SK-N-SH (cell line): ENCODE data around the gene FAM78B. TPM values are rescaled to one million over a fixed set of nuclear protein-coding genes. Genes with fewer than 3 reads are reported as not detected.

Experiments used
- CTCF ChIA-PET: fragments of 300-600, 350-600 bp; formaldehyde crosslinking; extraction: SDS; loops from one replicate; lab custom pipeline; 2021; lab: Yijun Ruan, JAX
- POLR2A ChIA-PET: fragments of 350-600 bp; sonication (Branson Sonifier 250); formaldehyde crosslinking; extraction: SDS; loops from one replicate; lab custom pipeline; 2020; ENCODE audit warnings: antibody characterized with exemption, inconsistent platforms; lab: Yijun Ruan, JAX
- DNase-seq: peaks from one replicate; pipeline ENCODE4 v3.0.0; 2012
- H2AFZ ChIP-seq: fragments of 200-600 bp; sonication (generic); 2 replicates; pipeline ENCODE4 v1.8.1; 2016; ENCODE audit warnings: antibody characterized with exemption, mild to moderate bottlenecking, low read depth
- H3F3A ChIP-seq: fragments of 200-600 bp; sonication (generic); replicated peaks from 2 replicates; pipeline ENCODE3; 2016; ENCODE audit warnings: antibody characterized with exemption, mild to moderate bottlenecking; ENCODE audit not compliant: insufficient read depth
- H3K27ac ChIP-seq, 2 experiments: fragments of 200-500 bp in 1 of 2; fragments of 200-600 bp in 1 of 2; sonication (Bioruptor generic) in 1 of 2; sonication (generic), shearing (Covaris generic) in 1 of 2; 2 replicates each; pipeline versions ENCODE4 v1.5.1 to v1.6.1; 2014 to 2016; ENCODE audit warnings: low read depth in 2 of 2, inconsistent platforms in 1 of 2, low read length in 1 of 2, mild to moderate bottlenecking in 1 of 2, mixed read lengths in 1 of 2
- H3K27me3 ChIP-seq: fragments of 200-600 bp; sonication (generic), shearing (Covaris generic); 2 replicates; pipeline ENCODE4 v1.6.1; 2016; ENCODE audit warnings: mixed run types; ENCODE audit not compliant: insufficient read depth
- H3K36me3 ChIP-seq, 2 experiments: fragments of 200-500 bp in 1 of 2; fragments of 200-600 bp in 1 of 2; sonication (Bioruptor generic) in 1 of 2; sonication (generic) in 1 of 2; replicated peaks in 1 of 2; 2 replicates each; pipeline versions ENCODE3 to v1.5.1; 2014 to 2016; ENCODE audit warnings: low read length in 1 of 2, mild to moderate bottlenecking in 1 of 2; ENCODE audit not compliant: insufficient read depth in 2 of 2, control insufficient read depth in 1 of 2
- H3K4me1 ChIP-seq, 2 experiments: fragments of 200-500 bp in 1 of 2; fragments of 200-600 bp in 1 of 2; sonication (Bioruptor generic) in 1 of 2; sonication (generic), shearing (Covaris generic) in 1 of 2; 2 replicates each; pipeline versions ENCODE4 v1.5.1 to v1.6.1; 2014 to 2016; ENCODE audit warnings: low read depth in 1 of 2, low read length in 1 of 2, mixed run types in 1 of 2; ENCODE audit not compliant: insufficient read depth in 2 of 2, control insufficient read depth in 1 of 2
- H3K4me2 ChIP-seq: fragments of 200-600 bp; sonication (generic), shearing (Covaris generic); 2 replicates; pipeline ENCODE4 v1.6.1; 2017; ENCODE audit warnings: mixed run types
- H3K4me3 ChIP-seq, 2 experiments: fragments of 200-500 bp in 1 of 2; fragments of 200-600 bp in 1 of 2; sonication (Bioruptor generic) in 1 of 2; sonication (generic), shearing (Covaris generic) in 1 of 2; 2 replicates each; pipeline versions ENCODE4 v1.5.1 to v1.8.1; 2014 to 2016; ENCODE audit warnings: low read depth in 2 of 2, inconsistent platforms in 1 of 2, low read length in 1 of 2, mild to moderate bottlenecking in 1 of 2, mixed read lengths in 1 of 2, moderate library complexity in 1 of 2
- H3K79me2 ChIP-seq: fragments of 200-600 bp; sonication (generic); 2 replicates; pipeline ENCODE4 v1.8.1; 2017; ENCODE audit warnings: mild to moderate bottlenecking; ENCODE audit not compliant: insufficient read depth
- H3K9ac ChIP-seq: fragments of 200-600 bp; sonication (generic); 2 replicates; pipeline ENCODE4 v1.6.1; 2017; ENCODE audit warnings: mixed run types
- H3K9me2 ChIP-seq: fragments of 200-600 bp; sonication (generic); 2 replicates; pipeline ENCODE4 v1.6.1; 2017; ENCODE audit warnings: mixed run types
- H3K9me3 ChIP-seq: fragments of 200-600 bp; sonication (generic); 2 replicates; pipeline ENCODE4 v1.6.1; 2017; ENCODE audit warnings: mixed run types, mild to moderate bottlenecking, moderate library complexity
- H4K20me1 ChIP-seq: fragments of 200-600 bp; sonication (generic); 2 replicates; pipeline ENCODE4 v1.6.1; 2017; ENCODE audit warnings: mild to moderate bottlenecking, mixed run types; ENCODE audit not compliant: insufficient read depth
- CHD2 ChIP-seq: fragments of 150-350 bp; IDR thresholded peaks from 2 replicates; pipeline ENCODE4 v1.6.1; 2018; ENCODE audit warnings: low read length; ENCODE audit not compliant: partially characterized antibody
- EZH2phosphoT487 ChIP-seq: fragments of 200-600 bp; sonication (generic); IDR thresholded peaks from 2 replicates; pipeline ENCODE4 v1.6.1; 2017; ENCODE audit warnings: low read depth, mixed run types, mild to moderate bottlenecking, antibody characterized with exemption, moderate library complexity, borderline replicate concordance
- GATA2 ChIP-seq: sonication (generic); formaldehyde crosslinking; IDR thresholded peaks from 2 replicates; pipeline ENCODE4 v1.5.0; 2020; ENCODE audit warnings: mild to moderate bottlenecking, missing genetic modification reagents
- IRF3 ChIP-seq: fragments of 150-350 bp; IDR thresholded peaks from 2 replicates; pipeline ENCODE4 v1.6.1; 2016; ENCODE audit warnings: mild to moderate bottlenecking, low read depth, low read length
- MEF2A ChIP-seq: IDR thresholded peaks from 2 replicates; pipeline ENCODE4 v1.4.0; 2012; ENCODE audit warnings: low read depth, borderline replicate concordance
- PBX3 ChIP-seq: IDR thresholded peaks from 2 replicates; pipeline ENCODE4; 2012
- POLR2AphosphoS5 ChIP-seq: IDR thresholded peaks from 2 replicates; pipeline ENCODE4 v1.6.1; 2012; ENCODE audit warnings: low read depth, low read length
- RCOR1 ChIP-seq: fragments of 150-350 bp; IDR thresholded peaks from 2 replicates; pipeline ENCODE4 v1.6.1; 2017; ENCODE audit warnings: antibody characterized with exemption, low read length
- REST ChIP-seq: IDR thresholded peaks from 2 replicates; pipeline ENCODE4 v1.6.1; 2012; ENCODE audit warnings: mild to moderate bottlenecking, low read depth, low read length, moderate library complexity
- RXRA ChIP-seq: IDR thresholded peaks from 2 replicates; pipeline ENCODE4 v1.4.0; 2012; ENCODE audit warnings: low read depth, mild to moderate bottlenecking, borderline replicate concordance
- SMC3 ChIP-seq: IDR thresholded peaks from 2 replicates; pipeline ENCODE4 v1.6.1; 2012; ENCODE audit warnings: low read depth, low read length, improper control_type of control experiment
- YY1 ChIP-seq: IDR thresholded peaks from 2 replicates; pipeline ENCODE4 v1.4.0; 2012; ENCODE audit warnings: low read depth, mild to moderate bottlenecking
- ZBTB33 ChIP-seq: IDR thresholded peaks from 2 replicates; pipeline ENCODE4 v1.4.0; 2012; ENCODE audit warnings: low read depth, borderline replicate concordance
- WGBS: methylation state at CpG from one replicate; pipeline ENCODE4 v1.1.6; 2017; ENCODE audit warnings: low lambda C conversion rate; 5-methylcytosine and 5-hydroxymethylcytosine counted together
- polyA plus RNA-seq, 3 experiments: library from polyadenylated mRNA; depleted of rRNA; stranded (reverse); fragments of >200 nt; gene quantifications; 2 replicates each; pipeline ENCODE4 v1.2.3, GENCODE V29; 2012

The FAM78B gene
- polyA plus RNA-seq, 1 of the 3 experiments (the other 2 are of a cell fraction), result 0.36 TPM

GRCh38 chr1:166113630-166114029, 53.2 kb downstream of the FAM78B start:
- H3K4me1 ChIP-seq, result no peaks in the 10 kb centered on the region
- no peak overlapping the region for H3K9ac ChIP-seq
- no peaks in the 10 kb centered on the region for H3K27me3 ChIP-seq
- no peaks in the 10 kb centered on the region for H3F3A ChIP-seq
- CTCF ChIA-PET, result interaction anchor here (1.3 kb wide), 1 partner anchor 54 kb away, joined by 3 read pairs; no protein-coding TSS in a partner anchor
- no peaks in the 10 kb centered on the region for H3K9me3 ChIP-seq
- POLR2A ChIA-PET, result no interaction called here
- H3K9me2 ChIP-seq, result no peaks in the 10 kb centered on the region
- 15% methylated on average over 1 of the region's 1 CpG for WGBS
- H3K4me3 ChIP-seq, result no peak overlapping the region
- no peak overlapping the region for H3K4me2 ChIP-seq
- no peak overlapping the region for H2AFZ ChIP-seq
- H3K36me3 ChIP-seq, result no peaks in the 10 kb centered on the region
- H4K20me1 ChIP-seq, result no peaks in the 10 kb centered on the region
- no peak for TF ChIP-seq CHD2
- TF ChIP-seq POLR2AphosphoS5, result no peak
- TF ChIP-seq ZBTB33, result no peak
- TF ChIP-seq RXRA, result no peak
- no peak for TF ChIP-seq REST
- no peak for TF ChIP-seq PBX3
- TF ChIP-seq GATA2, result no peak
- no peak for TF ChIP-seq YY1
- TF ChIP-seq EZH2phosphoT487, result no peak
- no peak for TF ChIP-seq SMC3
- no peak for TF ChIP-seq MEF2A
- no peak for TF ChIP-seq RCOR1
- TF ChIP-seq IRF3, result no peak
- no peaks in the 10 kb centered on the region for H3K79me2 ChIP-seq
- no peak for DNase-seq
- H3K27ac ChIP-seq, result no peak overlapping the region
